Right lobe of liver (tissue), 4 donors: ENCODE data around the gene NCKAP5.

Experiments
- POLR2A ChIP-seq: fragments of 450-650 bp; IDR thresholded peaks from one replicate; pipeline ENCODE4 v1.6.1; 2017; ENCODE audit warnings: antibody characterized with exemption, mild to moderate bottlenecking
- TF ChIP-seq, protein P1 (sequence below), 4 donors: fragments of 200-600 bp in 3 of 4; fragments of 450-650 bp in 1 of 4; IDR thresholded peaks; one replicate each; pipeline versions ENCODE4 v1.5.1 to v1.8.0; 2016 to 2022; ENCODE audit warnings: antibody characterized with exemption in 4 of 4, mild to moderate bottlenecking in 2 of 4
- donor health status: DM: no; HTN: no; CAD: no.
- donor health status: DM: no; HTN: no; CAD: no.
- donor health status: DM: no; HTN: yes; CAD: no.

DNA sequence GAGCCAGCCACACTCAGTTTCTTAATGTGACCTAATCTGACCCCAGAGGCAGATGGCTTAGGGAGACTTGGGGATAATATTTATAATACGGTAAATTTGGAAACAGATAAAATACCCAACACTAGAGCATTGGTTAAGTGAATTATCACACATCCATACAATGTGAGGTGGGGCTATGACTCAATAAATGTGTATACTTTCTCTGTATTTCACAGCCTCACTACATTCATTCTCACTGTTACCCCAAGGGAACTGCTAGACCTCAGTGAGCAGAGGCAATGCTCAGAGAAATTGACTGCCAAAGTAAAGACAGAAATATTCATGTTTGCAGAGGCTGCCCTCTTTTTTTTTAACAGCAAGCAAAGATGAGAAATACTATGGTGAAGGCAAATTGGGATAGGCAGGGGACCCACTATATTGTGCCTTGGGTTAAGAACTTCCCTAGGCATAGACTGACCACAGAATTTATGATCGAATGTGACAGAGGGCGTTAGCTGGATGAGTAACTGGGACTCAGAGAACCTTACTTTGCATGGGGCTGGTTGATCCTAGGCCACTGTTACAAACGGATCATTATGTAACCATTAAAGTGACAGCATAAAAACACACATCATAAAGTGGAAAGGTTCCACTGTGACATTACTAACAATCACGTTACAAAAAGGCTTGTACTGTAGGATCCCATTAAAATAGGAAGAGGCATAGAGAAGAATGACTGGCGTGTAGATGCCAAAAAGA, 652.3 kb downstream of the NCKAP5 start:
- TF ChIP-seq, protein P1, sequence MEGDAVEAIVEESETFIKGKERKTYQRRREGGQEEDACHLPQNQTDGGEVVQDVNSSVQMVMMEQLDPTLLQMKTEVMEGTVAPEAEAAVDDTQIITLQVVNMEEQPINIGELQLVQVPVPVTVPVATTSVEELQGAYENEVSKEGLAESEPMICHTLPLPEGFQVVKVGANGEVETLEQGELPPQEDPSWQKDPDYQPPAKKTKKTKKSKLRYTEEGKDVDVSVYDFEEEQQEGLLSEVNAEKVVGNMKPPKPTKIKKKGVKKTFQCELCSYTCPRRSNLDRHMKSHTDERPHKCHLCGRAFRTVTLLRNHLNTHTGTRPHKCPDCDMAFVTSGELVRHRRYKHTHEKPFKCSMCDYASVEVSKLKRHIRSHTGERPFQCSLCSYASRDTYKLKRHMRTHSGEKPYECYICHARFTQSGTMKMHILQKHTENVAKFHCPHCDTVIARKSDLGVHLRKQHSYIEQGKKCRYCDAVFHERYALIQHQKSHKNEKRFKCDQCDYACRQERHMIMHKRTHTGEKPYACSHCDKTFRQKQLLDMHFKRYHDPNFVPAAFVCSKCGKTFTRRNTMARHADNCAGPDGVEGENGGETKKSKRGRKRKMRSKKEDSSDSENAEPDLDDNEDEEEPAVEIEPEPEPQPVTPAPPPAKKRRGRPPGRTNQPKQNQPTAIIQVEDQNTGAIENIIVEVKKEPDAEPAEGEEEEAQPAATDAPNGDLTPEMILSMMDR (IDR thresholded peaks at IDR 0.05), result no peak
- no peak for TF ChIP-seq POLR2A
